BLaER1 treated with 17β-estradiol and CSF1 and Interleukin-3, amounts not matched to agents 10 nM and 100 nM (cell line): ENCODE data around the gene C14orf180.

ENCODE experiments used
- H3K27ac ChIP-seq, 11 experiments: shearing (Covaris generic); formaldehyde crosslinking; 2 replicates each; pipeline ENCODE4 v1.8.1; 2022
- H3K27me3 ChIP-seq, 11 experiments: shearing (Covaris generic); formaldehyde crosslinking; 2 replicates each; pipeline ENCODE4 v1.8.1; 2022
- H3K36me3 ChIP-seq, 11 experiments: shearing (Covaris generic); formaldehyde crosslinking; 2 replicates each; pipeline ENCODE4 v1.8.1; 2022
- H3K4me1 ChIP-seq, 10 experiments: shearing (Covaris generic); formaldehyde crosslinking; 2 replicates each; pipeline ENCODE4 v1.8.1; 2022
- H3K4me2 ChIP-seq, 11 experiments: shearing (Covaris generic); formaldehyde crosslinking; 2 replicates each; pipeline ENCODE4 v1.8.1; 2022
- H3K4me3 ChIP-seq, 10 experiments: shearing (Covaris generic); formaldehyde crosslinking; 2 replicates each; pipeline ENCODE4 v1.8.1; 2022
- H3K9ac ChIP-seq, 11 experiments: shearing (Covaris generic); formaldehyde crosslinking; 2 replicates each; pipeline ENCODE4 v1.8.1; 2022
- H3K9me3 ChIP-seq, 11 experiments: shearing (Covaris generic); formaldehyde crosslinking; replicated peaks in 1 of 11; 2 replicates each; pipeline ENCODE4 v1.8.1; 2022
- H4K20me1 ChIP-seq, 11 experiments: shearing (Covaris generic); formaldehyde crosslinking; 2 replicates each; pipeline ENCODE4 v1.8.1; 2022
- Cebpa-rat ChIP-seq, 11 experiments: shearing (Covaris generic); IDR thresholded peaks; 2 replicates each; pipeline ENCODE4 v1.8.1; 2022

C14orf180 gene

GRCh38 chr14:104600805-104601204 is 21.2 kb downstream of the C14orf180 start:
- no peak overlapping the region for H3K4me3 ChIP-seq
- H4K20me1 ChIP-seq: peaks cover 0 to 4% (median 0%) of the 10 kb centered on the region in 11 experiments; a peak in 2 of 22 replicates
- H3K27me3 ChIP-seq: peaks cover 13 to 23% (median 21%) of the 10 kb centered on the region in 11 experiments
- H3K4me1 ChIP-seq: peaks cover 0 to 24% (median 13%) of the 10 kb centered on the region in 10 experiments; a peak in 12 of 20 replicates
- no peaks in the 10 kb centered on the region for H3K36me3 ChIP-seq
- H3K4me2 ChIP-seq: peak overlapping the region in 8 of 11 experiments; percentile 5 to 65 (median 42); a peak in 13 of 22 replicates
- no peak overlapping the region for H3K27ac ChIP-seq
- no peak for TF ChIP-seq Cebpa-rat (IDR thresholded peaks at IDR 0.05)
- peaks cover 0 to 10% (median 6%) of the 10 kb centered on the region in 11 experiments; a peak in 6 of 22 replicates for H3K9me3 ChIP-seq
- peak overlapping the region in 1 of 11 experiments; percentile 9; a peak in 1 of 22 replicates for H3K9ac ChIP-seq

- no peak overlapping the region for H3K9ac ChIP-seq
- no peak for TF ChIP-seq Cebpa-rat (IDR thresholded peaks at IDR 0.05)
- no peak overlapping the region for H3K4me2 ChIP-seq
- no peak overlapping the region for H3K4me3 ChIP-seq
- H3K36me3 ChIP-seq: no peaks in the 10 kb centered on the region
- no peak overlapping the region for H3K27ac ChIP-seq
- peaks cover 13 to 27% (median 21%) of the 10 kb centered on the region in 11 experiments for H3K27me3 ChIP-seq
- peaks cover 0 to 10% (median 6%) of the 10 kb centered on the region in 11 experiments; a peak in 6 of 22 replicates for H3K9me3 ChIP-seq
- H4K20me1 ChIP-seq: peaks cover 0 to 4% (median 0%) of the 10 kb centered on the region in 11 experiments; a peak in 1 of 22 replicates
- H3K4me1 ChIP-seq: peaks cover 0 to 18% (median 13%) of the 10 kb centered on the region in 10 experiments; a peak in 12 of 20 replicates
Measured at GRCh38 chr14:104601786-104602185, 22.2 kb downstream of the C14orf180 start.

GRCh38 chr14:104602315-104602932 is 22.9 kb downstream of the C14orf180 start:
- H3K9ac ChIP-seq: no peak overlapping the region
- peaks cover 13 to 27% (median 21%) of the 10 kb centered on the region in 11 experiments for H3K27me3 ChIP-seq
- H3K4me2 ChIP-seq: no peak overlapping the region
- H3K4me3 ChIP-seq: no peak overlapping the region
- peaks cover 0 to 4% (median 0%) of the 10 kb centered on the region in 11 experiments; a peak in 1 of 22 replicates for H4K20me1 ChIP-seq
- peaks cover 0 to 18% (median 13%) of the 10 kb centered on the region in 10 experiments; a peak in 12 of 20 replicates for H3K4me1 ChIP-seq
- H3K36me3 ChIP-seq: no peaks in the 10 kb centered on the region
- no peak overlapping the region for H3K27ac ChIP-seq
- no peak for TF ChIP-seq Cebpa-rat (IDR thresholded peaks at IDR 0.05)
- peaks cover 0 to 10% (median 6%) of the 10 kb centered on the region in 11 experiments; a peak in 6 of 22 replicates for H3K9me3 ChIP-seq

GRCh38 chr14:104602933-104603325 is 23.4 kb downstream of the C14orf180 start:
- Histone ChIP-seq H3K4me3 (no peak overlapping the region), H3K27me3 (peaks cover 13 to 27% (median 21%) of the 10 kb centered on the region in 11 experiments), H3K9me3 (peaks cover 0 to 10% (median 6%) of the 10 kb centered on the region in 11 experiments; a peak in 6 of 22 replicates), H3K9ac (no peak overlapping the region), H3K4me1 (peaks cover 0 to 18% (median 13%) of the 10 kb centered on the region in 10 experiments; a peak in 12 of 20 replicates), H3K27ac (no peak overlapping the region), H3K36me3 (no peaks in the 10 kb centered on the region), H3K4me2 (no peak overlapping the region), H4K20me1 (peaks cover 0 to 4% (median 0%) of the 10 kb centered on the region in 11 experiments; a peak in 1 of 22 replicates)
- TF ChIP-seq Cebpa-rat (IDR thresholded peaks at IDR 0.05): no peak

GRCh38 chr14:104603711-104604401 is 24.3 kb downstream of the C14orf180 start:
- H3K27ac ChIP-seq: no peak overlapping the region
- H3K36me3 ChIP-seq: no peaks in the 10 kb centered on the region
- H4K20me1 ChIP-seq: peaks cover 0 to 4% (median 0%) of the 10 kb centered on the region in 11 experiments; a peak in 1 of 22 replicates
- no peak for TF ChIP-seq Cebpa-rat (IDR thresholded peaks at IDR 0.05)
- peaks cover 0 to 18% (median 13%) of the 10 kb centered on the region in 10 experiments; a peak in 12 of 20 replicates for H3K4me1 ChIP-seq
- peaks cover 0 to 10% (median 6%) of the 10 kb centered on the region in 11 experiments; a peak in 6 of 22 replicates for H3K9me3 ChIP-seq
- no peak overlapping the region for H3K4me3 ChIP-seq
- no peak overlapping the region for H3K4me2 ChIP-seq
- H3K9ac ChIP-seq: no peak overlapping the region
- peaks cover 13 to 27% (median 21%) of the 10 kb centered on the region in 11 experiments for H3K27me3 ChIP-seq

GRCh38 chr14:104604458-104605449 is 25.2 kb downstream of the C14orf180 start, which contains the start of gene TMEM179:
Gene TMEM179, minus strand, starts transcription at chr14:104604772. Its CDS starts 31 bp downstream, at chr14:104604741.
- Histone ChIP-seq H3K9ac (no peak within 1 kb of the TSS), H3K4me3 (no peak within 1 kb of the TSS), H3K4me2 (no peak within 1 kb of the TSS), H4K20me1 (0 out of 22 replicates have a peak, but pooled peaks cover 0 to 4% (median 0%) of the 10 kb centered on the region in 11 experiments), H3K27me3 (peaks cover 13 to 27% (median 21%) of the 10 kb centered on the region in 11 experiments), H3K9me3 (peaks cover 0 to 10% (median 6%) of the 10 kb centered on the region in 11 experiments; a peak in 6 of 22 replicates), H3K4me1 (peaks cover 0 to 15% (median 12%) of the 10 kb centered on the region in 10 experiments; a peak in 12 of 20 replicates), H3K36me3 (no peaks in the 10 kb centered on the region), H3K27ac (no peak within 1 kb of the TSS)
- no peak for TF ChIP-seq Cebpa-rat (IDR thresholded peaks at IDR 0.05)

GRCh38 chr14:104609666-104610065 is 30.1 kb downstream of the C14orf180 start:
- H3K4me3 ChIP-seq: no peak overlapping the region
- peaks cover 4 to 16% (median 10%) of the 10 kb centered on the region in 11 experiments; a peak in 21 of 22 replicates for H3K27me3 ChIP-seq
- no peak for TF ChIP-seq Cebpa-rat (IDR thresholded peaks at IDR 0.05)
- no peaks in the 10 kb centered on the region for H3K36me3 ChIP-seq
- no peak overlapping the region for H3K27ac ChIP-seq
- H3K9me3 ChIP-seq: peaks cover 0 to 4% (median under 1%) of the 10 kb centered on the region in 11 experiments; a peak in 5 of 22 replicates
- no peaks in the 10 kb centered on the region for H4K20me1 ChIP-seq
- no peak overlapping the region for H3K9ac ChIP-seq
- no peak overlapping the region for H3K4me2 ChIP-seq
- H3K4me1 ChIP-seq: peaks cover 0 to 12% (median 2%) of the 10 kb centered on the region in 10 experiments; a peak in 7 of 20 replicates
